SK-N-SH treated with all-trans-retinoic acid at 6 μM for 48 hours (cell line): ENCODE results near the gene TMTC2.

Experiments used
- ATAC-seq: fragments of 200-7000 bp; cut with Tn5 transposase; 3 replicates; pipeline ENCODE4 v1.9.1; 2020; ENCODE audit warnings: mild to moderate bottlenecking, moderate library complexity
- ARNTL ChIP-seq: fragments of 450-650 bp; formaldehyde crosslinking; IDR thresholded peaks from 2 replicates; pipeline ENCODE4 v1.5.0; 2020; ENCODE audit warnings: low read depth, mild to moderate bottlenecking, moderate library complexity, borderline replicate concordance
- BACH2 ChIP-seq: fragments of 250-450 bp; sonication (Bioruptor Pico); IDR thresholded peaks from 2 replicates; pipeline ENCODE4 v1.9.0; 2021; ENCODE audit warnings: mild to moderate bottlenecking, borderline replicate concordance
- CSDC2 ChIP-seq: fragments of 250-450 bp; sonication (Bioruptor Pico); IDR thresholded peaks from 2 replicates; pipeline ENCODE4 v1.5.0; 2020; ENCODE audit warnings: mild to moderate bottlenecking, moderate library complexity
- CSRNP3 ChIP-seq: fragments of 250-450 bp; sonication (Bioruptor Pico); IDR thresholded peaks from 2 replicates; pipeline ENCODE4 v1.5.1; 2021; ENCODE audit warnings: mild to moderate bottlenecking, moderate library complexity
- ESRRG ChIP-seq: fragments of 250-450 bp; sonication (Bioruptor Pico); IDR thresholded peaks from 2 replicates; pipeline ENCODE4 v1.6.1; 2021; ENCODE audit warnings: mild to moderate bottlenecking
- GLIS3 ChIP-seq: fragments of 250-450 bp; sonication (Bioruptor Pico); IDR thresholded peaks from 2 replicates; pipeline ENCODE4 v1.5.0; 2020; ENCODE audit warnings: mild to moderate bottlenecking, moderate library complexity
- ISL1 ChIP-seq: fragments of 250-450 bp; sonication (Bioruptor Pico); IDR thresholded peaks from 2 replicates; pipeline ENCODE4 v2.1.2; 2022; ENCODE audit warnings: mild to moderate bottlenecking, moderate library complexity
- PATZ1 ChIP-seq: fragments of 250-450 bp; sonication (Bioruptor Pico); IDR thresholded peaks from 2 replicates; pipeline ENCODE4 v1.8.0; 2020; ENCODE audit warnings: mild to moderate bottlenecking, moderate library complexity, borderline replicate concordance
- POU6F1 ChIP-seq: fragments of 250-450 bp; sonication (Bioruptor Pico); IDR thresholded peaks from 2 replicates; pipeline ENCODE4 v1.8.0; 2021; ENCODE audit warnings: low read depth, mild to moderate bottlenecking, moderate library complexity, borderline replicate concordance
- PPARA ChIP-seq: fragments of 250-450 bp; sonication (Bioruptor Pico); IDR thresholded peaks from 2 replicates; pipeline ENCODE4 v1.5.0; 2020; ENCODE audit warnings: mild to moderate bottlenecking, borderline replicate concordance
- RARB ChIP-seq: fragments of 250-450 bp; sonication (Bioruptor Pico); IDR thresholded peaks from 2 replicates; pipeline ENCODE4 v1.8.0; 2021; ENCODE audit warnings: mild to moderate bottlenecking, moderate library complexity
- SNAI2 ChIP-seq: fragments of 250-450 bp; sonication (Bioruptor Pico); IDR thresholded peaks from 2 replicates; pipeline ENCODE4 v1.5.0; 2020; ENCODE audit warnings: mild to moderate bottlenecking, moderate library complexity
- TOX ChIP-seq: fragments of 250-450 bp; sonication (Bioruptor Pico); IDR thresholded peaks from 2 replicates; pipeline ENCODE4 v1.8.0; 2021; ENCODE audit warnings: mild to moderate bottlenecking, moderate library complexity, borderline replicate concordance
- TSHZ2 ChIP-seq: fragments of 250-450 bp; sonication (Bioruptor Pico); IDR thresholded peaks from 2 replicates; pipeline ENCODE4 v1.5.0; 2020; ENCODE audit warnings: mild to moderate bottlenecking, moderate library complexity
- ZC3H10 ChIP-seq: fragments of 250-450 bp; sonication (Bioruptor Pico); IDR thresholded peaks from 2 replicates; pipeline ENCODE4 v1.5.1; 2021; ENCODE audit warnings: mild to moderate bottlenecking, moderate library complexity
- ZFP3 ChIP-seq: fragments of 250-450 bp; sonication (Bioruptor Pico); IDR thresholded peaks from 2 replicates; pipeline ENCODE4 v1.5.0; 2020; ENCODE audit warnings: mild to moderate bottlenecking, moderate library complexity
- ZFP30 ChIP-seq: fragments of 450-650 bp; formaldehyde crosslinking; IDR thresholded peaks from 2 replicates; pipeline ENCODE4 v1.5.0; 2022; ENCODE audit warnings: mild to moderate bottlenecking, moderate library complexity
- ZNF565 ChIP-seq: fragments of 450-650 bp; formaldehyde crosslinking; conservative IDR thresholded peaks from 2 replicates; pipeline ENCODE4 v1.5.0; 2020; ENCODE audit warnings: low read depth, mild to moderate bottlenecking, moderate library complexity
- ZNF70 ChIP-seq: fragments of 450-650 bp; formaldehyde crosslinking; IDR thresholded peaks from 2 replicates; pipeline ENCODE4 v1.5.0; 2020; ENCODE audit warnings: mild to moderate bottlenecking, moderate library complexity
- ZNF8 ChIP-seq: fragments of 450-650 bp; formaldehyde crosslinking; IDR thresholded peaks from 2 replicates; pipeline ENCODE4 v1.5.0; 2020; ENCODE audit warnings: mild to moderate bottlenecking, moderate library complexity
- TF ChIP-seq, protein P1 (sequence below): fragments of 250-450 bp; sonication (Bioruptor Pico); IDR thresholded peaks from 2 replicates; pipeline ENCODE4 v1.5.1; 2020; ENCODE audit warnings: low read depth, mild to moderate bottlenecking, moderate library complexity

The TMTC2 gene

GRCh38 chr12:83121897-83122622 lies 435.4 kb downstream of the TMTC2 start:
- TF ChIP-seq CSDC2 (CRISPR knock-in tag) = no peak
- no peak for TF ChIP-seq ZNF565

GRCh38 chr12:83122623-83122934 lies 435.9 kb downstream of the TMTC2 start:
- ATAC-seq = no peak
- TF ChIP-seq ZNF8 (no peak), ISL1 (CRISPR knock-in tag) (no peak), ZFP3 (no peak), PPARA (CRISPR knock-in tag) (no peak), ARNTL (CRISPR knock-in tag) (no peak), RARB (no peak), TSHZ2 (CRISPR knock-in tag) (no peak), ZNF70 (CRISPR knock-in tag) (no peak), BACH2 (CRISPR knock-in tag) (no peak)
- TF ChIP-seq, protein P1, sequence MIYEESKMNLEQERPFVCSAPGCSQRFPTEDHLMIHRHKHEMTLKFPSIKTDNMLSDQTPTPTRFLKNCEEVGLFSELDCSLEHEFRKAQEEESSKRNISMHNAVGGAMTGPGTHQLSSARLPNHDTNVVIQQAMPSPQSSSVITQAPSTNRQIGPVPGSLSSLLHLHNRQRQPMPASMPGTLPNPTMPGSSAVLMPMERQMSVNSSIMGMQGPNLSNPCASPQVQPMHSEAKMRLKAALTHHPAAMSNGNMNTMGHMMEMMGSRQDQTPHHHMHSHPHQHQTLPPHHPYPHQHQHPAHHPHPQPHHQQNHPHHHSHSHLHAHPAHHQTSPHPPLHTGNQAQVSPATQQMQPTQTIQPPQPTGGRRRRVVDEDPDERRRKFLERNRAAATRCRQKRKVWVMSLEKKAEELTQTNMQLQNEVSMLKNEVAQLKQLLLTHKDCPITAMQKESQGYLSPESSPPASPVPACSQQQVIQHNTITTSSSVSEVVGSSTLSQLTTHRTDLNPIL = no peak

More at GRCh38 chr12:83121897-83122622, 435.4 kb downstream of the TMTC2 start:
- ATAC-seq = no peak

DNA sequence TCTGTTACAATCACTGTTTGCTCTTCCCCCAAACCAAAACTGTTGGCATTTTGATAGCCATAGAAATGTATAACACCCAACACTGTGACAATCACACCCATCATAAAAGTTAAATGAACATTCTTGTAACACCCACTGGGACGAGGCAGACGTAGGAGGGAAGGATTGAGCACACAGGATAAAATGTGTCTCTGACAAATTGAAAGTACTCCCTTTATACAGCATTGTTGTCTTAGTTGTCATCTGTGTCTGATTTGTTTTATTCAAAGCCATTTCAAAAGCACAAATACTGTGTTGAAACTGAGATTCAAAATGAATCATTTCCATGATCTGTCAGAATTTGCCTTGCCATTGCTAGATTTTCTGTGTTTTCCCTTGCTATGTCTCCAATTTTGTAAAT lies 436.3 kb downstream of the TMTC2 start:
- TF ChIP-seq ISL1 (CRISPR knock-in tag) (no peak), CSDC2 (CRISPR knock-in tag) (no peak), SNAI2 (CRISPR knock-in tag) (no peak), GLIS3 (CRISPR knock-in tag) (no peak), TOX (CRISPR knock-in tag) (no peak), TSHZ2 (CRISPR knock-in tag) (no peak), ARNTL (CRISPR knock-in tag) (no peak), ESRRG (CRISPR knock-in tag) (no peak), ZFP3 (no peak), ZFP30 (CRISPR knock-in tag) (no peak), ZC3H10 (CRISPR knock-in tag) (no peak), PATZ1 (CRISPR knock-in tag) (no peak)
- no peak for ATAC-seq

- no peak for ATAC-seq
- TF ChIP-seq GLIS3 (CRISPR knock-in tag) = no peak
- no peak for TF ChIP-seq POU6F1 (CRISPR knock-in tag)
- TF ChIP-seq BACH2 (CRISPR knock-in tag) = no peak
- no peak for TF ChIP-seq ARNTL (CRISPR knock-in tag)
- TF ChIP-seq CSRNP3 = no peak
- no peak for TF ChIP-seq ZNF8
- no peak for TF ChIP-seq TOX (CRISPR knock-in tag)
- no peak for TF ChIP-seq CSDC2 (CRISPR knock-in tag)
- no peak for TF ChIP-seq TSHZ2 (CRISPR knock-in tag)
- TF ChIP-seq RARB = no peak
Observed at GRCh38 chr12:83128540-83128939, 441.8 kb downstream of the TMTC2 start.
